Measurements from ENCODE around the gene IL22. TPM values are rescaled to one million over a fixed set of nuclear protein-coding genes. Genes with fewer than 3 reads are reported as not detected.

The IL22 gene
- total and polyA plus RNA-seq, 2 donors (not counting 1 experiment from before 2014, with no cell fraction given) = not detected

DNA sequence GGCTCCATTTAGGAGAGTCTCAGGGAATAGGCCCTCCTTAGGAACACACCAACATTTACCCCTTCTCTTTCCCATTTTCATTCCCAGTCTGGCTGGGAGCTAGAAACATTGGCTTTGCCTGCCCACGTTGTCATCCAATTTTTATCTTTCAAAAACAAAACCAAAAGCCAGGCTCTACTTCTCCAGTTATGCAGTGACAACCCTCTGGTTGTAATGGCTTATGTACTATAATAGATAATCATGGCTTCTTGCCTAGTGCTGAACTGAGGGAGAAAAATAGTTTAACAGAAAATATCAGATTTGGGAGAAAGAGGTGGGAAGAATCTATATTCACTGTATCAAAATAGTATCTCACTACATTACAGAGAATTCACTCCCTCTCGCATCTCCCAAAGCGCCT, 32.1 kb upstream of the IL22 start:
- H3K27ac ChIP-seq (ENCODE audit: insufficient read depth, low read length) = no peak overlapping the region
- H3K36me3 ChIP-seq (ENCODE audit: control insufficient read depth, insufficient read depth, low read length) = no peaks in the 10 kb centered on the region
- H3K9ac ChIP-seq (ENCODE audit: insufficient read depth, low read length) = no peak overlapping the region
- H3K4me2 ChIP-seq (ENCODE audit: extremely low read depth, insufficient read depth, low read length) = no peak overlapping the region
- no peak overlapping the region for H2AFZ ChIP-seq (ENCODE audit: low read length)
- H3K9me3 ChIP-seq (ENCODE audit: control insufficient read depth, insufficient read depth, low read depth, low read length) = no peaks in the 10 kb centered on the region
- H3K4me1 ChIP-seq (ENCODE audit: control insufficient read depth, extremely low read depth, insufficient read depth, low read length) = no peaks in the 10 kb centered on the region
- TF ChIP-seq EZH2 (IDR thresholded peaks at IDR 0.05; ENCODE audit: low read length, missing control alignments) (no peak), CTCF (conservative IDR thresholded peaks at IDR 0.05 in 1 of 2, IDR thresholded peaks at IDR 0.05 in 1 of 2; ENCODE audit: low read depth in 1 of 2, low read length in 2 of 2) (no peak)
- DNase-seq (ENCODE audit: low read depth in 2 of 2) = no peak
- H3K79me2 ChIP-seq (ENCODE audit: control insufficient read depth, insufficient read depth, low read length) = no peaks in the 10 kb centered on the region
- no peak overlapping the region for H3K4me3 ChIP-seq (replicated peaks in 1 of 4; ENCODE audit: control extremely low read depth in 1 of 4, insufficient read depth in 1 of 4, low read depth in 3 of 4, low read length in 4 of 4)
- no peaks in the 10 kb centered on the region for H3K27me3 ChIP-seq (ENCODE audit: control insufficient read depth, insufficient read depth, low read length)
- no peaks in the 10 kb centered on the region for H4K20me1 ChIP-seq (ENCODE audit: control insufficient read depth, extremely low read depth, insufficient read depth, low read length)

- Histone ChIP-seq H3K4me1 (ENCODE audit: control insufficient read depth, extremely low read depth, insufficient read depth, low read length) (no peaks in the 10 kb centered on the region), H3K27ac (ENCODE audit: insufficient read depth, low read length) (no peak overlapping the region), H3K27me3 (ENCODE audit: control insufficient read depth, insufficient read depth, low read length) (no peaks in the 10 kb centered on the region), H4K20me1 (ENCODE audit: control insufficient read depth, extremely low read depth, insufficient read depth, low read length) (no peaks in the 10 kb centered on the region), H3K4me3 (replicated peaks in 1 of 4; ENCODE audit: control extremely low read depth in 1 of 4, insufficient read depth in 1 of 4, low read depth in 3 of 4, low read length in 4 of 4) (no peak overlapping the region), H3K9ac (ENCODE audit: insufficient read depth, low read length) (no peak overlapping the region), H3K79me2 (ENCODE audit: control insufficient read depth, insufficient read depth, low read length) (no peaks in the 10 kb centered on the region), H2AFZ (ENCODE audit: low read length) (no peak overlapping the region), H3K9me3 (ENCODE audit: control insufficient read depth, insufficient read depth, low read depth, low read length) (no peaks in the 10 kb centered on the region), H3K4me2 (ENCODE audit: extremely low read depth, insufficient read depth, low read length) (no peak overlapping the region), H3K36me3 (ENCODE audit: control insufficient read depth, insufficient read depth, low read length) (no peaks in the 10 kb centered on the region)
- TF ChIP-seq EZH2 (IDR thresholded peaks at IDR 0.05; ENCODE audit: low read length, missing control alignments) (no peak), CTCF (conservative IDR thresholded peaks at IDR 0.05 in 1 of 2, IDR thresholded peaks at IDR 0.05 in 1 of 2; ENCODE audit: low read depth in 1 of 2, low read length in 2 of 2) (no peak)
- no peak for DNase-seq (ENCODE audit: low read depth in 2 of 2)
Measured at GRCh38 chr12:68281322-68282077, 28.1 kb upstream of the IL22 start.

DNA sequence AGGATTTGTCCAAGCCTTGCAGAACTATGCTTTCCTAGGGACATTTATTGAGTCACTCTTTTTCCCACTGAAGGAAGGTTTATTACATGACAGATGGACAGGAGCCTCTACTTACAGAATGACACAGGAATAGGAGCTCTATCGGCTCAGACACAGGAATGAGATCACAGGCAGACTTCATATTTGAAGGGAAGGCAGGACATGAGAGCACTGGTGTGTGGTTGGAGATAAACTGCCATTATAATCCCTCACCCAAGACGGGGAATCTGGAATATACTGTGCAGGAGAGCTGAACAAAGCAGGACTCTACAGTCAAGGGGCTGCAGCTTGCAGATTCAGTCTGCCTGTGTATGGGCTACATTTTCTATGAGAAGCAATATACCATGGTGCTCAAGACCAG, 26.8 kb upstream of the IL22 start:
- Histone ChIP-seq H3K4me3 (replicated peaks in 1 of 4; ENCODE audit: control extremely low read depth in 1 of 4, insufficient read depth in 1 of 4, low read depth in 3 of 4, low read length in 4 of 4) (no peak overlapping the region), H3K27me3 (ENCODE audit: control insufficient read depth, insufficient read depth, low read length) (no peaks in the 10 kb centered on the region), H3K4me1 (ENCODE audit: control insufficient read depth, extremely low read depth, insufficient read depth, low read length) (no peaks in the 10 kb centered on the region), H2AFZ (ENCODE audit: low read length) (no peak overlapping the region), H4K20me1 (ENCODE audit: control insufficient read depth, extremely low read depth, insufficient read depth, low read length) (no peaks in the 10 kb centered on the region), H3K4me2 (ENCODE audit: extremely low read depth, insufficient read depth, low read length) (no peak overlapping the region), H3K27ac (ENCODE audit: insufficient read depth, low read length) (no peak overlapping the region), H3K9me3 (ENCODE audit: control insufficient read depth, insufficient read depth, low read depth, low read length) (no peaks in the 10 kb centered on the region), H3K9ac (ENCODE audit: insufficient read depth, low read length) (no peak overlapping the region), H3K79me2 (ENCODE audit: control insufficient read depth, insufficient read depth, low read length) (no peaks in the 10 kb centered on the region), H3K36me3 (ENCODE audit: control insufficient read depth, insufficient read depth, low read length) (no peaks in the 10 kb centered on the region)
- TF ChIP-seq EZH2 (IDR thresholded peaks at IDR 0.05; ENCODE audit: low read length, missing control alignments) (no peak), CTCF (conservative IDR thresholded peaks at IDR 0.05 in 1 of 2, IDR thresholded peaks at IDR 0.05 in 1 of 2; ENCODE audit: low read depth in 1 of 2, low read length in 2 of 2) (no peak)
- no peak for DNase-seq (ENCODE audit: low read depth in 2 of 2)
